HEK293 (cell line): ENCODE results near the gene CDC25C.

ENCODE experiments used
- CTCF ChIA-PET: fragments of 350-600 bp; formaldehyde crosslinking; extraction: SDS; loops from one replicate; lab custom pipeline; 2021; ENCODE audit warnings: antibody characterized with exemption; lab: Yijun Ruan, JAX
- POLR2A ChIA-PET: fragments of 300-600 bp; formaldehyde crosslinking; extraction: SDS; loops from one replicate; lab custom pipeline; 2020; ENCODE audit warnings: antibody characterized with exemption, inconsistent platforms; lab: Yijun Ruan, JAX
- H3K27ac ChIP-seq: fragments of 200-500 bp; sonication (Bioruptor generic); 2 replicates; pipeline ENCODE4 v1.5.1; 2014; ENCODE audit warnings: low read depth, low read length, control low read depth, inconsistent platforms; ENCODE audit errors: extremely low read depth
- H3K36me3 ChIP-seq, 2 experiments: fragments of 200-500 bp in 1 of 2; sonication (Bioruptor generic) in 1 of 2; 1 replicate in 1 of 2; 2 replicates in 1 of 2; pipeline ENCODE4 v1.5.1; 2014 to 2017; ENCODE audit warnings: inconsistent platforms in 2 of 2, low read length in 2 of 2; ENCODE audit not compliant: control insufficient read depth in 2 of 2, insufficient read depth in 1 of 2
- H3K4me1 ChIP-seq: fragments of 200-500 bp; sonication (Bioruptor generic); 2 replicates; pipeline ENCODE4 v1.5.1; 2014; ENCODE audit warnings: mild to moderate bottlenecking, low read length, inconsistent platforms; ENCODE audit not compliant: control insufficient read depth, insufficient read depth
- H3K4me3 ChIP-seq: 2 replicates; pipeline ENCODE4 v1.5.1; 2011; ENCODE audit warnings: low read depth, mild to moderate bottlenecking, control low read depth, low read length, moderate library complexity
- H3K9me3 ChIP-seq: fragments of 200-500 bp; sonication (Bioruptor generic); 2 replicates; pipeline ENCODE4 v1.5.1; 2014; ENCODE audit warnings: low read depth, low read length, inconsistent platforms; ENCODE audit not compliant: control insufficient read depth, insufficient read depth
- HOXC10 ChIP-seq: sonication (generic); formaldehyde crosslinking; IDR thresholded peaks from 2 replicates; pipeline ENCODE4 v1.8.1; 2023; ENCODE audit warnings: mild to moderate bottlenecking, missing genetic modification reagents
- MYNN ChIP-seq: fragments of 450-650 bp; formaldehyde crosslinking; IDR thresholded peaks from 2 replicates; pipeline ENCODE4 v1.5.1; 2016; ENCODE audit warnings: missing biosample characterization, missing genetic modification characterization, borderline replicate concordance
- OSR2 ChIP-seq: fragments of 450-650 bp; formaldehyde crosslinking; IDR thresholded peaks from 2 replicates; pipeline ENCODE4 v1.5.1; 2016; ENCODE audit warnings: missing biosample characterization, missing genetic modification characterization
- REPIN1 ChIP-seq: fragments of 450-650 bp; formaldehyde crosslinking; IDR thresholded peaks from 2 replicates; pipeline ENCODE4 v1.5.1; 2017; ENCODE audit warnings: missing biosample characterization, missing genetic modification characterization, low read depth
- YY2 ChIP-seq: fragments of 450-650 bp; formaldehyde crosslinking; IDR thresholded peaks from 2 replicates; pipeline ENCODE4 v1.5.1; 2016; ENCODE audit warnings: missing biosample characterization, missing genetic modification characterization
- ZBTB17 ChIP-seq: fragments of 450-650 bp; formaldehyde crosslinking; IDR thresholded peaks from 2 replicates; pipeline ENCODE4 v1.5.1; 2016; ENCODE audit warnings: missing biosample characterization, missing genetic modification characterization
- ZBTB48 ChIP-seq: fragments of 450-650 bp; formaldehyde crosslinking; IDR thresholded peaks from 2 replicates; pipeline ENCODE4 v1.5.1; 2016; ENCODE audit warnings: missing biosample characterization, missing genetic modification characterization
- ZFP3 ChIP-seq: fragments of 450-650 bp; formaldehyde crosslinking; IDR thresholded peaks from 2 replicates; pipeline ENCODE4 v1.5.1; 2016; ENCODE audit warnings: low read depth, missing biosample characterization, missing genetic modification characterization
- ZFP37 ChIP-seq: fragments of 450-650 bp; formaldehyde crosslinking; IDR thresholded peaks from 2 replicates; pipeline ENCODE4 v1.5.1; 2016; ENCODE audit warnings: missing biosample characterization, missing genetic modification characterization
- ZNF184 ChIP-seq: fragments of 450-650 bp; IDR thresholded peaks from 2 replicates; pipeline ENCODE4 v1.5.1; 2018; ENCODE audit warnings: missing biosample characterization, mild to moderate bottlenecking, missing genetic modification characterization
- ZNF214 ChIP-seq: fragments of 450-650 bp; formaldehyde crosslinking; IDR thresholded peaks from 2 replicates; pipeline ENCODE4 v1.5.1; 2017; ENCODE audit warnings: missing biosample characterization, mild to moderate bottlenecking, missing genetic modification characterization, borderline replicate concordance
- ZNF24 ChIP-seq: fragments of 450-650 bp; formaldehyde crosslinking; IDR thresholded peaks from 2 replicates; pipeline ENCODE4 v1.5.1; 2016; ENCODE audit warnings: missing biosample characterization, missing genetic modification characterization
- ZNF335 ChIP-seq: fragments of 450-650 bp; formaldehyde crosslinking; conservative IDR thresholded peaks from 2 replicates; pipeline ENCODE4 v1.5.1; 2016; ENCODE audit warnings: missing biosample characterization, missing genetic modification characterization
- ZNF354C ChIP-seq: fragments of 450-650 bp; formaldehyde crosslinking; IDR thresholded peaks from 2 replicates; pipeline ENCODE4 v1.5.1; 2016; ENCODE audit warnings: missing biosample characterization, missing genetic modification characterization, low read depth, borderline replicate concordance
- ZNF37A ChIP-seq: fragments of 450-650 bp; IDR thresholded peaks from 2 replicates; pipeline ENCODE4 v1.5.1; 2018; ENCODE audit warnings: missing biosample characterization, missing genetic modification characterization
- ZNF394 ChIP-seq: fragments of 450-650 bp; formaldehyde crosslinking; IDR thresholded peaks from 2 replicates; pipeline ENCODE4 v1.5.1; 2016; ENCODE audit warnings: missing biosample characterization, missing genetic modification characterization, mild to moderate bottlenecking, moderate library complexity, borderline replicate concordance
- ZNF514 ChIP-seq: fragments of 450-650 bp; formaldehyde crosslinking; IDR thresholded peaks from 2 replicates; pipeline ENCODE4 v1.5.1; 2016; ENCODE audit warnings: missing biosample characterization, missing genetic modification characterization
- ZNF530 ChIP-seq: fragments of 450-650 bp; formaldehyde crosslinking; IDR thresholded peaks from 2 replicates; pipeline ENCODE4 v1.5.1; 2016; ENCODE audit warnings: low read depth, missing biosample characterization, missing genetic modification characterization
- ZNF585B ChIP-seq: fragments of 450-650 bp; formaldehyde crosslinking; IDR thresholded peaks from 2 replicates; pipeline ENCODE4 v1.5.1; 2016; ENCODE audit warnings: missing biosample characterization, missing genetic modification characterization
- ZNF600 ChIP-seq: fragments of 450-650 bp; formaldehyde crosslinking; IDR thresholded peaks from 2 replicates; pipeline ENCODE4 v1.5.1; 2016; ENCODE audit warnings: missing biosample characterization, missing genetic modification characterization
- ZNF629 ChIP-seq: fragments of 450-650 bp; formaldehyde crosslinking; IDR thresholded peaks from 2 replicates; pipeline ENCODE4 v1.5.1; 2017; ENCODE audit warnings: missing biosample characterization, missing genetic modification characterization
- ZNF654 ChIP-seq: fragments of 450-650 bp; formaldehyde crosslinking; IDR thresholded peaks from 2 replicates; pipeline ENCODE4 v1.5.1; 2016; ENCODE audit warnings: low read depth, missing biosample characterization, missing genetic modification characterization
- TF ChIP-seq, protein P1 (sequence below): fragments of 450-650 bp; formaldehyde crosslinking; IDR thresholded peaks from 2 replicates; pipeline ENCODE4 v1.5.1; 2017; ENCODE audit warnings: missing biosample characterization, missing genetic modification characterization
- TF ChIP-seq, protein P2 (sequence below): fragments of 450-650 bp; formaldehyde crosslinking; IDR thresholded peaks from 2 replicates; pipeline ENCODE4 v1.5.1; 2017; ENCODE audit warnings: missing biosample characterization, mild to moderate bottlenecking, missing genetic modification characterization, moderate library complexity
- TF ChIP-seq, protein P3 (sequence below): fragments of 450-650 bp; formaldehyde crosslinking; IDR thresholded peaks from 2 replicates; pipeline ENCODE4 v1.5.1; 2016; ENCODE audit warnings: missing biosample characterization, missing genetic modification characterization, low read depth
- TF ChIP-seq, protein P4 (sequence below): fragments of 450-650 bp; formaldehyde crosslinking; IDR thresholded peaks from 2 replicates; pipeline ENCODE4 v1.5.1; 2016; ENCODE audit warnings: missing biosample characterization, missing genetic modification characterization
- TF ChIP-seq, protein P5 (sequence below): fragments of 450-650 bp; formaldehyde crosslinking; IDR thresholded peaks from 2 replicates; pipeline ENCODE4 v1.5.1; 2016; ENCODE audit warnings: missing biosample characterization, missing genetic modification characterization
- TF ChIP-seq, protein P6 (sequence below): fragments of 450-650 bp; IDR thresholded peaks from 2 replicates; pipeline ENCODE4 v1.5.1; 2018; ENCODE audit warnings: missing biosample characterization, mild to moderate bottlenecking, missing genetic modification characterization

CDC25C gene

DNA sequence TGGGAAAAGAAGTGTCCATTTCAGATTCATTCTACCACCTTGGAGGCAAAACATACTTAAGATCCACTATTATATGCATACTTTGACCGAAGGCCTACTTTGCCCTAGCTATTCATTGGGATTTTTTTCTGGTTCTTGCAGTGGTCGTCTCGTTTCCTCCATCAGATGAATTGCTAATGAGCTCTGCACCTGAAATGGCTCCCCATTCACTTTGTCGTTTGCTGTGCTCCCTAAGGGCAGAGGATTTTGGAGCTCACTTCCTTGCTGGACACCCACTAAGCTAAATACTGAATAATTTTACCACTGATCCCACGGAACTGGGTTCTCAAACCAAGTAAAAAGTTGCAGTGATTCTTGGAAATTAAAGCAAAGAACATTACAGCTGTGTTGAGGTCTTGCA, 22.8 kb upstream of the CDC25C start (continued):
- TF ChIP-seq ZNF354C (tag by site-specific recombination), result no peak
- TF ChIP-seq ZNF530 (tag by site-specific recombination), result no peak
- TF ChIP-seq ZNF24 (tag by site-specific recombination), result no peak

DNA sequence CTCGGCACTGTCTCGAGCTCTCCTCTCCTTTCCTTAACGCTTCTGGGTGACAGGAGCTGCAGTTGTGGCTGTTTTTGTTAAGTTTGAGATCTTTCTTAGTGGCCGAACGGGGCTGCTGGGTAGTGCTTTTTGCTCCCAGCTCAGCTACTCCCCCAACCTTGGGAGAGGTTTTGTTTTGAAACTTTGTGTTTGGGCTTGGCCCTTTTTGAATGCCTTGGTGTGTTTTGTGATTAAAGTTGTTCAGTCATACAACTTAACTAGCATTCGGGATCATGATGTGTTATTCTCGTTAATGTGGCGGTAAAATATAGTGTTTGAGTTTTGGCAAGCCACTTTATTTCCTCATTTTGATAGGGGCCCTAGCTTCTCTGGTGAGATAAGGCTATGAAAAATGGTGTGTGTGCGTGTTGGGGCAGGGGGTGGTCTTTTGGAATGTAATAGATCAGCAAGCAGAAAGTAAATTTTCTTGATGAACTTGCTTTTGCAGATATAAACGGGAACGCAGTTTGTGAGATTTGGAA, 22.0 kb upstream of the CDC25C start:
- POLR2A ChIA-PET, result interaction anchor here (0.5 to 4.6 kb wide), 12 partner anchors 9 to 199 kb away, joined by 3 to 114 read pairs (median 4); partner anchors contain the start of genes CDC23, CDC25C, ETF1 and FAM53C
- H3K9me3 ChIP-seq, result no peaks in the 10 kb centered on the region
- H3K4me1 ChIP-seq, result peaks cover 18% of the 10 kb centered on the region
- CTCF ChIA-PET, result interaction anchor here (0.6 to 7.0 kb wide), 37 partner anchors 8 to 990 kb away, joined by 3 to 273 read pairs (median 5); partner anchors contain the start of genes CDC25C, FAM53C, NME5 and REEP2
- H3K4me3 ChIP-seq, result peak overlapping the region; percentile 83
- peaks cover 4 to 17% of the 10 kb centered on the region in 2 experiments; a peak in 2 of 3 replicates for H3K36me3 ChIP-seq
- H3K27ac ChIP-seq, result peak overlapping the region; percentile 92
- TF ChIP-seq OSR2 (tag by site-specific recombination), result 0 out of 2 replicates have a peak, but pooled peaks have one; percentile 10
- TF ChIP-seq ZNF335, result peak; percentile 67; the same call in 1 of the 2 replicates
- no peak for TF ChIP-seq HOXC10 (CRISPR knock-in tag)
- TF ChIP-seq ZFP37 (tag by site-specific recombination), result no peak
- TF ChIP-seq, protein P1, sequence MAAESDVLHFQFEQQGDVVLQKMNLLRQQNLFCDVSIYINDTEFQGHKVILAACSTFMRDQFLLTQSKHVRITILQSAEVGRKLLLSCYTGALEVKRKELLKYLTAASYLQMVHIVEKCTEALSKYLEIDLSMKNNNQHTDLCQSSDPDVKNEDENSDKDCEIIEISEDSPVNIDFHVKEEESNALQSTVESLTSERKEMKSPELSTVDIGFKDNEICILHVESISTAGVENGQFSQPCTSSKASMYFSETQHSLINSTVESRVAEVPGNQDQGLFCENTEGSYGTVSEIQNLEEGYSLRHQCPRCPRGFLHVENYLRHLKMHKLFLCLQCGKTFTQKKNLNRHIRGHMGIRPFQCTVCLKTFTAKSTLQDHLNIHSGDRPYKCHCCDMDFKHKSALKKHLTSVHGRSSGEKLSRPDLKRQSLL (tag by site-specific recombination), result no peak
- TF ChIP-seq ZNF514, result no peak
- TF ChIP-seq ZNF585B (tag by site-specific recombination), result no peak
- no peak for TF ChIP-seq REPIN1 (tag by site-specific recombination)
- TF ChIP-seq ZNF654 (tag by site-specific recombination), result no peak
- TF ChIP-seq, protein P2, sequence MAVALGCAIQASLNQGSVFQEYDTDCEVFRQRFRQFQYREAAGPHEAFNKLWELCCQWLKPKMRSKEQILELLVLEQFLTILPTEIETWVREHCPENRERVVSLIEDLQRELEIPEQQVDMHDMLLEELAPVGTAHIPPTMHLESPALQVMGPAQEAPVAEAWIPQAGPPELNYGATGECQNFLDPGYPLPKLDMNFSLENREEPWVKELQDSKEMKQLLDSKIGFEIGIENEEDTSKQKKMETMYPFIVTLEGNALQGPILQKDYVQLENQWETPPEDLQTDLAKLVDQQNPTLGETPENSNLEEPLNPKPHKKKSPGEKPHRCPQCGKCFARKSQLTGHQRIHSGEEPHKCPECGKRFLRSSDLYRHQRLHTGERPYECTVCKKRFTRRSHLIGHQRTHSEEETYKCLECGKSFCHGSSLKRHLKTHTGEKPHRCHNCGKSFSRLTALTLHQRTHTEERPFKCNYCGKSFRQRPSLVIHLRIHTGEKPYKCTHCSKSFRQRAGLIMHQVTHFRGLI (tag by site-specific recombination), result peak; percentile 67; the same call in 1 of the 2 replicates
- no peak for TF ChIP-seq MYNN (tag by site-specific recombination)
- TF ChIP-seq ZNF600 (tag by site-specific recombination), result peak; percentile 50; the same call in 1 of the 2 replicates
- no peak for TF ChIP-seq ZNF214 (tag by site-specific recombination)
- TF ChIP-seq, protein P3, sequence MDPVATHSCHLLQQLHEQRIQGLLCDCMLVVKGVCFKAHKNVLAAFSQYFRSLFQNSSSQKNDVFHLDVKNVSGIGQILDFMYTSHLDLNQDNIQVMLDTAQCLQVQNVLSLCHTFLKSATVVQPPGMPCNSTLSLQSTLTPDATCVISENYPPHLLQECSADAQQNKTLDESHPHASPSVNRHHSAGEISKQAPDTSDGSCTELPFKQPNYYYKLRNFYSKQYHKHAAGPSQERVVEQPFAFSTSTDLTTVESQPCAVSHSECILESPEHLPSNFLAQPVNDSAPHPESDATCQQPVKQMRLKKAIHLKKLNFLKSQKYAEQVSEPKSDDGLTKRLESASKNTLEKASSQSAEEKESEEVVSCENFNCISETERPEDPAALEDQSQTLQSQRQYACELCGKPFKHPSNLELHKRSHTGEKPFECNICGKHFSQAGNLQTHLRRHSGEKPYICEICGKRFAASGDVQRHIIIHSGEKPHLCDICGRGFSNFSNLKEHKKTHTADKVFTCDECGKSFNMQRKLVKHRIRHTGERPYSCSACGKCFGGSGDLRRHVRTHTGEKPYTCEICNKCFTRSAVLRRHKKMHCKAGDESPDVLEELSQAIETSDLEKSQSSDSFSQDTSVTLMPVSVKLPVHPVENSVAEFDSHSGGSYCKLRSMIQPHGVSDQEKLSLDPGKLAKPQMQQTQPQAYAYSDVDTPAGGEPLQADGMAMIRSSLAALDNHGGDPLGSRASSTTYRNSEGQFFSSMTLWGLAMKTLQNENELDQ, result no peak
- TF ChIP-seq ZNF184 (tag by site-specific recombination), result no peak
- TF ChIP-seq, protein P4, sequence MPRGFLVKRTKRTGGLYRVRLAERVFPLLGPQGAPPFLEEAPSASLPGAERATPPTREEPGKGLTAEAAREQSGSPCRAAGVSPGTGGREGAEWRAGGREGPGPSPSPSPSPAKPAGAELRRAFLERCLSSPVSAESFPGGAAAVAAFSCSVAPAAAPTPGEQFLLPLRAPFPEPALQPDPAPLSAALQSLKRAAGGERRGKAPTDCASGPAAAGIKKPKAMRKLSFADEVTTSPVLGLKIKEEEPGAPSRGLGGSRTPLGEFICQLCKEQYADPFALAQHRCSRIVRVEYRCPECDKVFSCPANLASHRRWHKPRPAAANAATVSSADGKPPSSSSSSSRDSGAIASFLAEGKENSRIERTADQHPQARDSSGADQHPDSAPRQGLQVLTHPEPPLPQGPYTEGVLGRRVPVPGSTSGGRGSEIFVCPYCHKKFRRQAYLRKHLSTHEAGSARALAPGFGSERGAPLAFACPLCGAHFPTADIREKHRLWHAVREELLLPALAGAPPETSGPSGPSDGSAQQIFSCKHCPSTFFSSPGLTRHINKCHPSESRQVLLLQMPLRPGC (tag by site-specific recombination), result no peak
- no peak for TF ChIP-seq ZNF37A (tag by site-specific recombination)
- TF ChIP-seq ZFP3 (tag by site-specific recombination), result no peak
- TF ChIP-seq, protein P5, sequence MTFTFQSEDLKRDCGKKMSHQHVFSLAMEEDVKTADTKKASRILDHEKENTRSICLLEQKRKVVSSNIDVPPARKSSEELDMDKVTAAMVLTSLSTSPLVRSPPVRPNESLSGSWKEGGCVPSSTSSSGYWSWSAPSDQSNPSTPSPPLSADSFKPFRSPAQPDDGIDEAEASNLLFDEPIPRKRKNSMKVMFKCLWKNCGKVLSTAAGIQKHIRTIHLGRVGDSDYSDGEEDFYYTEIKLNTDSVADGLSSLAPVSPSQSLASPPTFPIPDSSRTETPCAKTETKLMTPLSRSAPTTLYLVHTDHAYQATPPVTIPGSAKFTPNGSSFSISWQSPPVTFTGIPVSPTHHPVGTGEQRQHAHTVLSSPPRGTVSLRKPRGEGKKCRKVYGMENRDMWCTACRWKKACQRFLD (tag by site-specific recombination), result no peak
- TF ChIP-seq, protein P6, sequence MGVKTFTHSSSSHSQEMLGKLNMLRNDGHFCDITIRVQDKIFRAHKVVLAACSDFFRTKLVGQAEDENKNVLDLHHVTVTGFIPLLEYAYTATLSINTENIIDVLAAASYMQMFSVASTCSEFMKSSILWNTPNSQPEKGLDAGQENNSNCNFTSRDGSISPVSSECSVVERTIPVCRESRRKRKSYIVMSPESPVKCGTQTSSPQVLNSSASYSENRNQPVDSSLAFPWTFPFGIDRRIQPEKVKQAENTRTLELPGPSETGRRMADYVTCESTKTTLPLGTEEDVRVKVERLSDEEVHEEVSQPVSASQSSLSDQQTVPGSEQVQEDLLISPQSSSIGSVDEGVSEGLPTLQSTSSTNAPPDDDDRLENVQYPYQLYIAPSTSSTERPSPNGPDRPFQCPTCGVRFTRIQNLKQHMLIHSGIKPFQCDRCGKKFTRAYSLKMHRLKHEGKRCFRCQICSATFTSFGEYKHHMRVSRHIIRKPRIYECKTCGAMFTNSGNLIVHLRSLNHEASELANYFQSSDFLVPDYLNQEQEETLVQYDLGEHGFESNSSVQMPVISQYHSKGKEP (tag by site-specific recombination), result no peak
- peak; percentile 99 for TF ChIP-seq ZNF394 (tag by site-specific recombination)
- no peak for TF ChIP-seq YY2 (tag by site-specific recombination)
- no peak for TF ChIP-seq ZNF629 (tag by site-specific recombination)
- TF ChIP-seq ZBTB48 (tag by site-specific recombination), result no peak
- 0 out of 2 replicates have a peak, but pooled peaks have one; percentile 65 for TF ChIP-seq ZBTB17 (tag by site-specific recombination)
